ENCODE results near the gene PIGU. TPM values are rescaled to one million over a fixed set of nuclear protein-coding genes. Genes with fewer than 3 reads are reported as not detected.

PIGU gene
- total and polyA plus RNA-seq, 2 of the 13 experiments (the other 11 are each of a cell fraction or from before 2014, with no cell fraction given) = 45.5 to 231 TPM

GRCh38 chr20:34512266-34512954, 164.5 kb downstream of the PIGU start (continued):
- no peak for TF ChIP-seq JDP2 (CRISPR knock-in tag; IDR thresholded peaks at IDR 0.05; ENCODE audit: borderline replicate concordance)
- no peak for TF ChIP-seq ZNF7 (CRISPR knock-in tag; IDR thresholded peaks at IDR 0.05)
- no peak for TF ChIP-seq NCOA5 (CRISPR knock-in tag; IDR thresholded peaks at IDR 0.05)
- TF ChIP-seq NCOR1 (IDR thresholded peaks at IDR 0.05; ENCODE audit: borderline replicate concordance, low read length) = peak; percentile 22; the same call in 1 of the 2 replicates
- TF ChIP-seq PHF21A (CRISPR knock-in tag; IDR thresholded peaks at IDR 0.05) = peak; percentile 97
- no peak for TF ChIP-seq ZKSCAN1 (IDR thresholded peaks at IDR 0.05; ENCODE audit: low read length)
- 0 out of 2 replicates have a peak, but pooled peaks have one; percentile 14 for TF ChIP-seq NR2F6 (IDR thresholded peaks at IDR 0.05)
- TF ChIP-seq NR2F6 (CRISPR knock-in tag; IDR thresholded peaks at IDR 0.05) = peak; percentile 44
- 0 out of 2 replicates have a peak, but pooled peaks have one; percentile 37 for TF ChIP-seq ZBTB7A (CRISPR knock-in tag; IDR thresholded peaks at IDR 0.05)
- TF ChIP-seq CSRNP2 (CRISPR knock-in tag; conservative IDR thresholded peaks at IDR 0.05; ENCODE audit: low read depth) = no peak
- TF ChIP-seq SAP130 (CRISPR knock-in tag; IDR thresholded peaks at IDR 0.05; ENCODE audit: low read depth) = peak; percentile 82
- peak; percentile 2; the same call in 1 of the 2 replicates for TF ChIP-seq SIN3A (IDR thresholded peaks at IDR 0.05; ENCODE audit: borderline replicate concordance, low read depth, low read length)
- 0 out of 2 replicates have a peak, but pooled peaks have one; percentile 19 for TF ChIP-seq SIX4 (CRISPR knock-in tag; IDR thresholded peaks at IDR 0.05)
- TF ChIP-seq ZNF292 (CRISPR knock-in tag; IDR thresholded peaks at IDR 0.05; ENCODE audit: borderline replicate concordance, low read depth) = peak; percentile 60; the same call in 1 of the 2 replicates
- peak; percentile 62 for TF ChIP-seq CCDC6 (CRISPR knock-in tag; IDR thresholded peaks at IDR 0.05)
- peak; percentile 29; the same call in 1 of the 2 replicates for TF ChIP-seq CREM (IDR thresholded peaks at IDR 0.05)
- TF ChIP-seq CREM (CRISPR knock-in tag; IDR thresholded peaks at IDR 0.05) = no peak
- peak; percentile 53; the same call in 1 of the 2 replicates for TF ChIP-seq TBP (CRISPR knock-in tag; IDR thresholded peaks at IDR 0.05)
- TF ChIP-seq ZNF205 (CRISPR knock-in tag; IDR thresholded peaks at IDR 0.05) = peak; percentile 74; the same call in 1 of the 2 replicates
- TF ChIP-seq, protein P1, sequence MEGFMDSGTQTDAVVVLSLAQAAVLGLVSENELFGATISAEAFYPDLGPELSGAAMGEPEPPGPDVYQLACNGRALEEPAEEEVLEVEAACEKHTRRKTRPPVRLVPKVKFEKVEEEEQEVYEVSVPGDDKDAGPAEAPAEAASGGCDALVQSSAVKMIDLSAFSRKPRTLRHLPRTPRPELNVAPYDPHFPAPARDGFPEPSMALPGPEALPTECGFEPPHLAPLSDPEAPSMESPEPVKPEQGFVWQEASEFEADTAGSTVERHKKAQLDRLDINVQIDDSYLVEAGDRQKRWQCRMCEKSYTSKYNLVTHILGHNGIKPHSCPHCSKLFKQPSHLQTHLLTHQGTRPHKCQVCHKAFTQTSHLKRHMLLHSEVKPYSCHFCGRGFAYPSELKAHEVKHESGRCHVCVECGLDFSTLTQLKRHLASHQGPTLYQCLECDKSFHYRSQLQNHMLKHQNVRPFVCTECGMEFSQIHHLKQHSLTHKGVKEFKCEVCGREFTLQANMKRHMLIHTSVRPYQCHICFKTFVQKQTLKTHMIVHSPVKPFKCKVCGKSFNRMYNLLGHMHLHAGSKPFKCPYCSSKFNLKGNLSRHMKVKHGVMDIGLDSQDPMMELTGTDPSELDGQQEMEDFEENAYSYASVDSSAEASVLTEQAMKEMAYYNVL (CRISPR knock-in tag; IDR thresholded peaks at IDR 0.05; ENCODE audit: borderline replicate concordance) = 0 out of 2 replicates have a peak, but pooled peaks have one; percentile 30
- TF ChIP-seq ZNF263 (CRISPR knock-in tag; IDR thresholded peaks at IDR 0.05) = 0 out of 2 replicates have a peak, but pooled peaks have one; percentile 16
- TF ChIP-seq, protein P2, sequence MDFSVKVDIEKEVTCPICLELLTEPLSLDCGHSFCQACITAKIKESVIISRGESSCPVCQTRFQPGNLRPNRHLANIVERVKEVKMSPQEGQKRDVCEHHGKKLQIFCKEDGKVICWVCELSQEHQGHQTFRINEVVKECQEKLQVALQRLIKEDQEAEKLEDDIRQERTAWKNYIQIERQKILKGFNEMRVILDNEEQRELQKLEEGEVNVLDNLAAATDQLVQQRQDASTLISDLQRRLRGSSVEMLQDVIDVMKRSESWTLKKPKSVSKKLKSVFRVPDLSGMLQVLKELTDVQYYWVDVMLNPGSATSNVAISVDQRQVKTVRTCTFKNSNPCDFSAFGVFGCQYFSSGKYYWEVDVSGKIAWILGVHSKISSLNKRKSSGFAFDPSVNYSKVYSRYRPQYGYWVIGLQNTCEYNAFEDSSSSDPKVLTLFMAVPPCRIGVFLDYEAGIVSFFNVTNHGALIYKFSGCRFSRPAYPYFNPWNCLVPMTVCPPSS (IDR thresholded peaks at IDR 0.05) = no peak
- TF ChIP-seq ZNF124 (CRISPR knock-in tag; IDR thresholded peaks at IDR 0.05) = no peak
- no peak for TF ChIP-seq NCOA1 (CRISPR knock-in tag; IDR thresholded peaks at IDR 0.05)
- peak; percentile 58; the same call in 1 of the 2 replicates for TF ChIP-seq ZSCAN31 (CRISPR knock-in tag; IDR thresholded peaks at IDR 0.05; ENCODE audit: low read depth)
- TF ChIP-seq JUND (CRISPR knock-in tag; IDR thresholded peaks at IDR 0.05) = no peak
- TF ChIP-seq ZNF557 (CRISPR knock-in tag; IDR thresholded peaks at IDR 0.05) = no peak; the same call in none of the 2 replicates
- TF ChIP-seq PHF5A (CRISPR knock-in tag; IDR thresholded peaks at IDR 0.05; ENCODE audit: low read depth, unreplicated experiment) = no peak
